ENCODE measurements around the gene PTPN22.

The PTPN22 gene

GRCh38 chr1:113784104-113784779, 87.3 kb downstream of the PTPN22 start:
- Histone ChIP-seq H3K9ac (ENCODE audit: low read depth in 1 of 2, low read length in 2 of 2) (no peak overlapping the region), H3K36me3 (ENCODE audit: control insufficient read depth in 1 of 2, insufficient read depth in 2 of 2, low read length in 2 of 2) (no peaks in the 10 kb centered on the region), H3K4me1 (ENCODE audit: control insufficient read depth in 1 of 2, insufficient read depth in 2 of 2, low read length in 2 of 2) (peaks cover 20 to 40% of the 10 kb centered on the region in 2 donors), H3K9me3 (ENCODE audit: control insufficient read depth in 1 of 2, low read length in 2 of 2) (no peaks in the 10 kb centered on the region), H3K27me3 (ENCODE audit: control insufficient read depth in 1 of 2, insufficient read depth in 2 of 2, low read length in 2 of 2) (no peaks in the 10 kb centered on the region), H3K27ac (ENCODE audit: low read depth, low read length) (peak overlapping the region; percentile 4), H3K4me3 (ENCODE audit: low read depth in 1 of 2, low read length in 2 of 2) (peak overlapping the region in 1 of 2 donors; percentile 15)

- H3K36me3 ChIP-seq (ENCODE audit: control insufficient read depth in 1 of 2, insufficient read depth in 2 of 2, low read length in 2 of 2), result no peaks in the 10 kb centered on the region
- H3K4me3 ChIP-seq (ENCODE audit: low read depth in 1 of 2, low read length in 2 of 2), result peak overlapping the region in 1 of 2 donors; percentile 15
- no peaks in the 10 kb centered on the region for H3K9me3 ChIP-seq (ENCODE audit: control insufficient read depth in 1 of 2, low read length in 2 of 2)
- peaks cover 20 to 35% of the 10 kb centered on the region in 2 donors for H3K4me1 ChIP-seq (ENCODE audit: control insufficient read depth in 1 of 2, insufficient read depth in 2 of 2, low read length in 2 of 2)
- no peak overlapping the region for H3K9ac ChIP-seq (ENCODE audit: low read depth in 1 of 2, low read length in 2 of 2)
- no peaks in the 10 kb centered on the region for H3K27me3 ChIP-seq (ENCODE audit: control insufficient read depth in 1 of 2, insufficient read depth in 2 of 2, low read length in 2 of 2)
- H3K27ac ChIP-seq (ENCODE audit: low read depth, low read length), result no peak overlapping the region
These were observed 88.0 kb downstream of the PTPN22 start for GRCh38 chr1:113783254-113784103.

- no peak overlapping the region for H3K4me3 ChIP-seq (ENCODE audit: low read depth in 1 of 2, low read length in 2 of 2)
- no peak overlapping the region for H3K27ac ChIP-seq (ENCODE audit: low read depth, low read length)
- no peaks in the 10 kb centered on the region for H3K27me3 ChIP-seq (ENCODE audit: control insufficient read depth in 1 of 2, insufficient read depth in 2 of 2, low read length in 2 of 2)
- H3K36me3 ChIP-seq (ENCODE audit: control insufficient read depth in 1 of 2, insufficient read depth in 2 of 2, low read length in 2 of 2), result no peaks in the 10 kb centered on the region
- H3K9ac ChIP-seq (ENCODE audit: low read depth in 1 of 2, low read length in 2 of 2), result no peak overlapping the region
- peaks cover 20 to 35% of the 10 kb centered on the region in 2 donors for H3K4me1 ChIP-seq (ENCODE audit: control insufficient read depth in 1 of 2, insufficient read depth in 2 of 2, low read length in 2 of 2)
- H3K9me3 ChIP-seq (ENCODE audit: control insufficient read depth in 1 of 2, low read length in 2 of 2), result no peaks in the 10 kb centered on the region
These were observed 89.1 kb downstream of the PTPN22 start for GRCh38 chr1:113782406-113782805.

GRCh38 chr1:113780374-113781146, 91.0 kb downstream of the PTPN22 start:
- Histone ChIP-seq H3K4me1 (ENCODE audit: control insufficient read depth in 1 of 2, insufficient read depth in 2 of 2, low read length in 2 of 2) (peaks cover 20 to 35% of the 10 kb centered on the region in 2 donors), H3K4me3 (ENCODE audit: low read depth in 1 of 2, low read length in 2 of 2) (no peak overlapping the region), H3K36me3 (ENCODE audit: control insufficient read depth in 1 of 2, insufficient read depth in 2 of 2, low read length in 2 of 2) (peaks cover 4 to 16% of the 10 kb centered on the region in 2 donors), H3K27me3 (ENCODE audit: control insufficient read depth in 1 of 2, insufficient read depth in 2 of 2, low read length in 2 of 2) (no peaks in the 10 kb centered on the region), H3K9ac (ENCODE audit: low read depth in 1 of 2, low read length in 2 of 2) (no peak overlapping the region), H3K27ac (ENCODE audit: low read depth, low read length) (no peak overlapping the region), H3K9me3 (ENCODE audit: control insufficient read depth in 1 of 2, low read length in 2 of 2) (no peaks in the 10 kb centered on the region)

GRCh38 chr1:113779542-113779941, 92.0 kb downstream of the PTPN22 start:
- Histone ChIP-seq H3K4me1 (ENCODE audit: control insufficient read depth in 1 of 2, insufficient read depth in 2 of 2, low read length in 2 of 2) (peaks cover 19 to 33% of the 10 kb centered on the region in 2 donors), H3K9me3 (ENCODE audit: control insufficient read depth in 1 of 2, low read length in 2 of 2) (no peaks in the 10 kb centered on the region), H3K27ac (ENCODE audit: low read depth, low read length) (no peak overlapping the region), H3K9ac (ENCODE audit: low read depth in 1 of 2, low read length in 2 of 2) (no peak overlapping the region), H3K27me3 (ENCODE audit: control insufficient read depth in 1 of 2, insufficient read depth in 2 of 2, low read length in 2 of 2) (no peaks in the 10 kb centered on the region), H3K4me3 (ENCODE audit: low read depth in 1 of 2, low read length in 2 of 2) (no peak overlapping the region), H3K36me3 (ENCODE audit: control insufficient read depth in 1 of 2, insufficient read depth in 2 of 2, low read length in 2 of 2) (peaks cover 4 to 21% of the 10 kb centered on the region in 2 donors)

- Histone ChIP-seq H3K27me3 (ENCODE audit: control insufficient read depth in 1 of 2, insufficient read depth in 2 of 2, low read length in 2 of 2) (no peaks in the 10 kb centered on the region), H3K4me1 (ENCODE audit: control insufficient read depth in 1 of 2, insufficient read depth in 2 of 2, low read length in 2 of 2) (peaks cover 8 to 17% of the 10 kb centered on the region in 2 donors), H3K9ac (ENCODE audit: low read depth in 1 of 2, low read length in 2 of 2) (no peak overlapping the region), H3K27ac (ENCODE audit: low read depth, low read length) (no peak overlapping the region), H3K9me3 (ENCODE audit: control insufficient read depth in 1 of 2, low read length in 2 of 2) (no peaks in the 10 kb centered on the region), H3K4me3 (ENCODE audit: low read depth in 1 of 2, low read length in 2 of 2) (no peak overlapping the region), H3K36me3 (ENCODE audit: control insufficient read depth in 1 of 2, insufficient read depth in 2 of 2, low read length in 2 of 2) (peaks cover 4 to 26% of the 10 kb centered on the region in 2 donors)
These were observed 94.0 kb downstream of the PTPN22 start for GRCh38 chr1:113777561-113777960.

GRCh38 chr1:113770031-113770430, 101.5 kb downstream of the PTPN22 start:
- peaks cover 14 to 37% of the 10 kb centered on the region in 2 donors for H3K36me3 ChIP-seq (ENCODE audit: control insufficient read depth in 1 of 2, insufficient read depth in 2 of 2, low read length in 2 of 2)
- no peaks in the 10 kb centered on the region for H3K4me1 ChIP-seq (ENCODE audit: control insufficient read depth in 1 of 2, insufficient read depth in 2 of 2, low read length in 2 of 2)
- H3K9ac ChIP-seq (ENCODE audit: low read depth in 1 of 2, low read length in 2 of 2), result no peak overlapping the region
- H3K27me3 ChIP-seq (ENCODE audit: control insufficient read depth in 1 of 2, insufficient read depth in 2 of 2, low read length in 2 of 2), result no peaks in the 10 kb centered on the region
- no peak overlapping the region for H3K4me3 ChIP-seq (ENCODE audit: low read depth in 1 of 2, low read length in 2 of 2)
- H3K27ac ChIP-seq (ENCODE audit: low read depth, low read length), result no peak overlapping the region
- no peaks in the 10 kb centered on the region for H3K9me3 ChIP-seq (ENCODE audit: control insufficient read depth in 1 of 2, low read length in 2 of 2)

- Histone ChIP-seq H3K4me1 (ENCODE audit: control insufficient read depth in 1 of 2, insufficient read depth in 2 of 2, low read length in 2 of 2) (no peaks in the 10 kb centered on the region), H3K36me3 (ENCODE audit: control insufficient read depth in 1 of 2, insufficient read depth in 2 of 2, low read length in 2 of 2) (peaks cover 14 to 37% of the 10 kb centered on the region in 2 donors), H3K9me3 (ENCODE audit: control insufficient read depth in 1 of 2, low read length in 2 of 2) (no peaks in the 10 kb centered on the region), H3K27me3 (ENCODE audit: control insufficient read depth in 1 of 2, insufficient read depth in 2 of 2, low read length in 2 of 2) (no peaks in the 10 kb centered on the region), H3K27ac (ENCODE audit: low read depth, low read length) (no peak overlapping the region), H3K4me3 (ENCODE audit: low read depth in 1 of 2, low read length in 2 of 2) (no peak overlapping the region), H3K9ac (ENCODE audit: low read depth in 1 of 2, low read length in 2 of 2) (no peak overlapping the region)
These were observed 101.9 kb downstream of the PTPN22 start for GRCh38 chr1:113769601-113769970.

- Histone ChIP-seq H3K4me3 (ENCODE audit: low read depth in 1 of 2, low read length in 2 of 2) (no peak overlapping the region), H3K4me1 (ENCODE audit: control insufficient read depth in 1 of 2, insufficient read depth in 2 of 2, low read length in 2 of 2) (no peaks in the 10 kb centered on the region), H3K9me3 (ENCODE audit: control insufficient read depth in 1 of 2, low read length in 2 of 2) (no peaks in the 10 kb centered on the region), H3K27ac (ENCODE audit: low read depth, low read length) (no peak overlapping the region), H3K36me3 (ENCODE audit: control insufficient read depth in 1 of 2, insufficient read depth in 2 of 2, low read length in 2 of 2) (peaks cover 14 to 35% of the 10 kb centered on the region in 2 donors), H3K9ac (ENCODE audit: low read depth in 1 of 2, low read length in 2 of 2) (no peak overlapping the region), H3K27me3 (ENCODE audit: control insufficient read depth in 1 of 2, insufficient read depth in 2 of 2, low read length in 2 of 2) (no peaks in the 10 kb centered on the region)
These were observed 102.5 kb downstream of the PTPN22 start for GRCh38 chr1:113768916-113769600.

All from duodenal mucosa (tissue), 2 donors.